IMR-90 (cell line): Measurements from ENCODE around the gene CCDC9. TPM values are rescaled to one million over a fixed set of nuclear protein-coding genes. Genes with fewer than 3 reads are reported as not detected.

Experiments used
- ATAC-seq: fragments of 200-7000 bp; cut with Tn5 transposase; 2 replicates; pipeline ENCODE4 v1.9.1; 2020; ENCODE audit warnings: low read depth, mild to moderate bottlenecking, moderate library complexity
- BruUV-seq: library from RNA; stranded (reverse); fragments of 400-500 nt; replicated peaks from 2 replicates; lab custom pipeline; 2021; lab: Mats Ljungman, UMichigan
- CTCF ChIA-PET: fragments of 300-600 bp; formaldehyde crosslinking; extraction: SDS; loops from one replicate; lab custom pipeline; 2021; ENCODE audit warnings: antibody characterized with exemption; lab: Yijun Ruan, JAX
- POLR2A ChIA-PET: fragments of 300-600 bp; sonication (Branson Sonifier 250); formaldehyde crosslinking; loops from one replicate; lab custom pipeline; 2022; ENCODE audit warnings: antibody characterized with exemption; ENCODE audit not compliant: unreplicated experiment; lab: Charles Lee
- DNase-seq: peaks from one replicate; pipeline ENCODE4 v3.0.0; 2013
- H2AFZ ChIP-seq: replicated peaks from 2 replicates; pipeline ENCODE3; 2013; ENCODE audit warnings: low read length, mild to moderate bottlenecking; ENCODE audit not compliant: poor library complexity
- H2AK5ac ChIP-seq: 2 replicates; pipeline ENCODE4 v1.6.1; 2013; ENCODE audit warnings: low read depth, low read length, inconsistent platforms
- H2AK9ac ChIP-seq: replicated peaks from 2 replicates; pipeline ENCODE3; 2013; ENCODE audit warnings: mild to moderate bottlenecking, low read depth, low read length, moderate library complexity; ENCODE audit not compliant: poor library complexity
- H2BK120ac ChIP-seq: 2 replicates; pipeline ENCODE4 v1.6.1; 2013; ENCODE audit warnings: low read depth, low read length, inconsistent platforms
- H2BK15ac ChIP-seq: 3 replicates; pipeline ENCODE4 v1.6.1; 2013; ENCODE audit warnings: low read depth, low read length, inconsistent platforms
- H2BK20ac ChIP-seq: 2 replicates; pipeline ENCODE4 v1.6.1; 2013; ENCODE audit warnings: low read depth, mild to moderate bottlenecking, inconsistent platforms, low read length, moderate library complexity
- H2BK5ac ChIP-seq: 2 replicates; pipeline ENCODE4 v1.6.1; 2013; ENCODE audit warnings: mild to moderate bottlenecking, low read depth, low read length, inconsistent platforms; ENCODE audit not compliant: poor library complexity, severe bottlenecking
- H3K14ac ChIP-seq: replicated peaks from 2 replicates; pipeline ENCODE4 v1.6.1; 2013; ENCODE audit warnings: low read depth, low read length, inconsistent platforms
- H3K18ac ChIP-seq: 2 replicates; pipeline ENCODE4 v1.6.1; 2013; ENCODE audit warnings: low read depth, low read length, control low read depth
- H3K23ac ChIP-seq: 2 replicates; pipeline ENCODE4 v1.6.1; 2013; ENCODE audit warnings: low read depth, low read length, inconsistent platforms
- H3K27ac ChIP-seq: 2 replicates; pipeline ENCODE4 v1.5.1; 2013; ENCODE audit warnings: mild to moderate bottlenecking, control low read depth, low read length; ENCODE audit not compliant: insufficient read depth
- H3K27me3 ChIP-seq: 2 replicates; pipeline ENCODE4 v1.6.1; 2013; ENCODE audit warnings: low read length; ENCODE audit not compliant: control insufficient read depth, insufficient read depth
- H3K36me3 ChIP-seq: 2 replicates; pipeline ENCODE4 v1.6.1; 2013; ENCODE audit warnings: low read length, mixed read lengths; ENCODE audit not compliant: control insufficient read depth, insufficient read depth
- H3K4ac ChIP-seq: 2 replicates; pipeline ENCODE4 v1.6.1; 2013; ENCODE audit warnings: low read depth, low read length, inconsistent platforms
- H3K4me1 ChIP-seq: 2 replicates; pipeline ENCODE4 v1.6.1; 2013; ENCODE audit warnings: low read length, mixed read lengths; ENCODE audit not compliant: control insufficient read depth, insufficient read depth
- H3K4me2 ChIP-seq: 2 replicates; pipeline ENCODE4 v1.6.1; 2013; ENCODE audit warnings: low read depth, mild to moderate bottlenecking, control low read depth, low read length, moderate library complexity
- H3K4me3 ChIP-seq: 2 replicates; pipeline ENCODE4 v1.5.1; 2013; ENCODE audit warnings: low read depth, mild to moderate bottlenecking, control low read depth, low read length, moderate library complexity; ENCODE audit not compliant: insufficient read depth
- H3K56ac ChIP-seq: 2 replicates; pipeline ENCODE4 v1.6.1; 2013; ENCODE audit warnings: low read length, inconsistent platforms; ENCODE audit not compliant: insufficient read depth; ENCODE audit errors: extremely low read depth
- H3K79me1 ChIP-seq, 2 experiments: 2 replicates each; pipeline ENCODE4 v1.6.1; 2013; ENCODE audit warnings: low read length in 2 of 2, inconsistent platforms in 1 of 2, low read depth in 1 of 2
- H3K9ac ChIP-seq: 2 replicates; pipeline ENCODE4 v1.6.1; 2013; ENCODE audit warnings: low read depth, low read length, control low read depth
- H3K9me1 ChIP-seq: 2 replicates; pipeline ENCODE4 v1.6.1; 2013; ENCODE audit warnings: low read length, inconsistent platforms; ENCODE audit not compliant: insufficient read depth
- H3K9me3 ChIP-seq: 2 replicates; pipeline ENCODE4 v1.6.1; 2013; ENCODE audit warnings: low read length; ENCODE audit not compliant: control insufficient read depth, insufficient read depth
- H4K20me1 ChIP-seq: 2 replicates; pipeline ENCODE4 v1.6.1; 2013; ENCODE audit warnings: low read length, inconsistent platforms; ENCODE audit not compliant: insufficient read depth
- H4K5ac ChIP-seq: 2 replicates; pipeline ENCODE4 v1.6.1; 2013; ENCODE audit warnings: mild to moderate bottlenecking, low read depth, low read length, control low read depth
- H4K8ac ChIP-seq, 2 experiments: 2 replicates each; pipeline ENCODE4 v1.6.1; 2013; ENCODE audit warnings: low read depth in 2 of 2, low read length in 2 of 2, control low read depth in 1 of 2, inconsistent platforms in 1 of 2
- H4K91ac ChIP-seq: 2 replicates; pipeline ENCODE4 v1.6.1; 2013; ENCODE audit warnings: low read depth, low read length, inconsistent platforms; ENCODE audit not compliant: insufficient read depth
- CEBPB ChIP-seq: IDR thresholded peaks from 2 replicates; pipeline ENCODE4 v1.6.1; 2012; ENCODE audit warnings: low read depth, low read length, improper control_type of control experiment
- CHD1 ChIP-seq: IDR thresholded peaks from 2 replicates; pipeline ENCODE4 v1.6.1; 2012; ENCODE audit warnings: low read depth, low read length, improper control_type of control experiment
- CTCF ChIP-seq: conservative IDR thresholded peaks from 2 replicates; pipeline ENCODE4 v1.5.1; 2012; ENCODE audit warnings: mild to moderate bottlenecking, low read depth, low read length, improper control_type of control experiment
- FOS ChIP-seq: fragments of 150-350 bp; IDR thresholded peaks from 2 replicates; pipeline ENCODE4 v1.6.1; 2016; ENCODE audit warnings: low read depth, low read length
- MAFK ChIP-seq: IDR thresholded peaks from 2 replicates; pipeline ENCODE4 v1.6.1; 2012; ENCODE audit warnings: low read depth, low read length, improper control_type of control experiment
- MAZ ChIP-seq: IDR thresholded peaks from 2 replicates; pipeline ENCODE4 v1.6.1; 2012; ENCODE audit warnings: low read depth, mild to moderate bottlenecking, low read length, improper control_type of control experiment, moderate library complexity, borderline replicate concordance
- MXI1 ChIP-seq: IDR thresholded peaks from 2 replicates; pipeline ENCODE4 v1.6.1; 2012; ENCODE audit warnings: low read depth, mild to moderate bottlenecking, low read length, moderate library complexity, borderline replicate concordance
- RAD21 ChIP-seq: IDR thresholded peaks from 2 replicates; pipeline ENCODE4 v1.6.1; 2012; ENCODE audit warnings: low read length, improper control_type of control experiment
- RCOR1 ChIP-seq: IDR thresholded peaks from 2 replicates; pipeline ENCODE4 v1.6.1; 2012; ENCODE audit warnings: mild to moderate bottlenecking, low read length, improper control_type of control experiment; ENCODE audit not compliant: insufficient replicate concordance
- SMC3 ChIP-seq: fragments of 150-350 bp; IDR thresholded peaks from 2 replicates; pipeline ENCODE4 v1.6.1; 2016; ENCODE audit warnings: low read depth, mild to moderate bottlenecking, antibody characterized with exemption, low read length, moderate library complexity
- USF2 ChIP-seq: fragments of 150-350 bp; IDR thresholded peaks from 2 replicates; pipeline ENCODE4 v1.6.1; 2017; ENCODE audit warnings: mild to moderate bottlenecking, antibody characterized with exemption, low read length, low read depth
- WGBS, 2 experiments: methylation state at CpG; one replicate each; pipeline versions ENCODE4 v1.1.5 to v1.1.7; 2013; ENCODE audit warnings: missing lambda C conversion rate in 2 of 2; ENCODE audit not compliant: insufficient read length in 1 of 2; ENCODE audit errors: extremely low coverage in 2 of 2; 5-methylcytosine and 5-hydroxymethylcytosine counted together
- dilution Hi-C: fragments of 300-500 bp; cut with HindIII; formaldehyde crosslinking; loops from one replicate; pipeline ENCODE4 v1.14.3; 2018; ENCODE audit warnings: low sequenced_read_pairs; ENCODE audit not compliant: unreplicated experiment
- in situ Hi-C: fragments of 300-500 bp; cut with MboI; formaldehyde crosslinking; loops from 3 replicates; pipeline ENCODE4 v1.14.3; 2019; ENCODE audit warnings: low sequenced_read_pairs, inconsistent platforms, mixed read lengths
- intact Hi-C: fragments of 100-400 bp; cut with micrococcal nuclease; formaldehyde crosslinking; loops from 2 replicates; pipeline ENCODE4 v1.10.0; 2022
- polyA plus RNA-seq, 3 experiments: library from polyadenylated mRNA; depleted of rRNA; stranded (reverse); fragments of >200 nt; gene quantifications; 2 replicates each; pipeline ENCODE4 v1.2.3, GENCODE V29; 2012; ENCODE audit warnings: low replicate concordance in 1 of 3
- total RNA-seq: library from RNA; depleted of rRNA; stranded (reverse); fragments of >200 nt; gene quantifications from 2 replicates; pipeline ENCODE4 v1.2.3, GENCODE V29; 2012

Gene CCDC9
- total and polyA plus RNA-seq, 2 of the 4 experiments (the other 2 are of a cell fraction): 2.9 to 8.6 TPM

DNA sequence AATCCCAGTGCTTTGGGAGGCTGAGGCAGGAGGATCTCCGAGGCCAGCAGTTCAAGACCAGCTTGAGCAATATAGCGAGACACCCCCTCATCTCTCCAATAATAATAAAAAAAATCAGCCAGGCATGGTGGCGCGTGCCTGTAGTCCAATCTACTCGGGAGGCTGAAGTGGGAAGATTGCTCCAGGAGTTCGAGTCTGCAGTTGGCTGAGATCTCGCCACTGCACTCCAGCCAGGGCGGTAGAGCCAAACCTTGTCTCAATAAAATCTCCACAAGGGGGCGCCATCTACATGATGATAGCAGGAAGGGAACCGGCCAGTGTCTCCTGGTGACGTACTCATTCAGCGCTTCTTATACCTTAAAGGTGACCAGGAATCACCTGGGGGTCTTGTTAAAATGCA lies 39.7 kb downstream of the CCDC9 start:
- H3K18ac ChIP-seq: no peak overlapping the region
- no peak overlapping the region for H3K4me2 ChIP-seq
- H3K14ac ChIP-seq: no peak overlapping the region
- no CpG with 5 or more reads among the region's 12 CpGs for WGBS, 2 experiments
- H4K5ac ChIP-seq: no peak overlapping the region
- H3K9me1 ChIP-seq: no peaks in the 10 kb centered on the region
- intact Hi-C loops (loop anchor here (1.0 kb wide), 2 partner anchors 95 to 131 kb away; no protein-coding TSS in a partner anchor), dilution Hi-C loops (no loop called here), in situ Hi-C loops (loop anchor here (5.0 to 25.0 kb wide), 2 partner anchors 91 to 416 kb away; partner anchors contain the start of gene EHD2)
- H3K9me3 ChIP-seq: no peaks in the 10 kb centered on the region
- CTCF ChIA-PET: interaction anchor here (0.8 to 1.2 kb wide), 3 partner anchors 10 to 53 kb away, joined by 3 read pairs; partner anchors contain the start of gene DHX34
- peak; percentile 74 for DNase-seq
- H3K79me1 ChIP-seq: no peaks in the 10 kb centered on the region
- H2AFZ ChIP-seq: peak overlapping the region; percentile 4
- TF ChIP-seq MAFK: no peak
- TF ChIP-seq CEBPB: no peak
- TF ChIP-seq CHD1: no peak
- no peak for TF ChIP-seq USF2
- TF ChIP-seq MAZ: no peak
- TF ChIP-seq RAD21: peak; percentile 90
- peak; percentile 84 for TF ChIP-seq CTCF
- no peak for TF ChIP-seq FOS
- TF ChIP-seq RCOR1: no peak
- no peak for TF ChIP-seq MXI1
- peak; percentile 85 for TF ChIP-seq SMC3
- H3K4ac ChIP-seq: no peak overlapping the region
- no peaks in the 10 kb centered on the region for H3K27me3 ChIP-seq
- no peak overlapping the region for H2BK20ac ChIP-seq
- no peak overlapping the region for H2BK120ac ChIP-seq
- no peak overlapping the region for H2BK15ac ChIP-seq
- no peak overlapping the region for H4K91ac ChIP-seq
- H2AK5ac ChIP-seq: no peak overlapping the region
- H3K36me3 ChIP-seq: no peaks in the 10 kb centered on the region
- no peak overlapping the region for H2BK5ac ChIP-seq
- no peak overlapping the region for H3K56ac ChIP-seq
- H2AK9ac ChIP-seq: peak overlapping the region; percentile 3
- no peaks in the 10 kb centered on the region for H3K4me1 ChIP-seq
- H4K8ac ChIP-seq: no peak overlapping the region
- H3K9ac ChIP-seq: no peak overlapping the region
- ATAC-seq: peak; percentile 97
- H3K27ac ChIP-seq: no peak overlapping the region
- BruUV-seq: no TSS peak
- H4K20me1 ChIP-seq: no peaks in the 10 kb centered on the region
- H3K23ac ChIP-seq: no peak overlapping the region
- POLR2A ChIA-PET: no interaction called here
- H3K4me3 ChIP-seq: no peak overlapping the region
